OCI-LY7 (cell line): ENCODE measurements around the gene MRRF. TPM values are rescaled to one million over a fixed set of nuclear protein-coding genes. Genes with fewer than 3 reads are reported as not detected.

Source experiments
- BruUV-seq: library from RNA; stranded (reverse); fragments of 400-500 nt; replicated peaks from 2 replicates; lab custom pipeline; 2021; lab: Mats Ljungman, UMichigan
- CTCF ChIA-PET: fragments of 300-600 bp; sonication (Branson Sonifier 250); formaldehyde crosslinking; loops from one replicate; lab custom pipeline; 2022; ENCODE audit warnings: antibody characterized with exemption; ENCODE audit not compliant: unreplicated experiment; lab: Charles Lee
- POLR2A ChIA-PET: fragments of 300-600 bp; sonication (Branson Sonifier 250); formaldehyde crosslinking; loops from one replicate; lab custom pipeline; 2022; ENCODE audit warnings: antibody characterized with exemption; lab: Charles Lee
- DNase-seq: peaks from one replicate; pipeline ENCODE4 v3.0.0-alpha.2; 2015; ENCODE audit warnings: low spot score
- H2AFZ ChIP-seq: fragments of 200-600 bp; sonication (generic), shearing (Covaris generic); 2 replicates; pipeline ENCODE4 v1.6.1; 2014; ENCODE audit warnings: mild to moderate bottlenecking, antibody characterized with exemption, low read length, moderate library complexity
- H3K27ac ChIP-seq: fragments of 200-600 bp; sonication (generic); 2 replicates; pipeline ENCODE4 v1.5.1; 2014; ENCODE audit warnings: mixed run types, low read depth, mild to moderate bottlenecking, moderate library complexity, low read length, inconsistent platforms; ENCODE audit not compliant: poor library complexity, severe bottlenecking
- H3K36me3 ChIP-seq: fragments of 200-600 bp; sonication (generic); 2 replicates; pipeline ENCODE4 v1.6.1; 2014; ENCODE audit warnings: mild to moderate bottlenecking, antibody characterized with exemption, low read length, moderate library complexity, mixed read lengths; ENCODE audit not compliant: insufficient read depth
- H3K4me1 ChIP-seq: fragments of 200-600 bp; sonication (generic); 2 replicates; pipeline ENCODE4 v1.5.1; 2014; ENCODE audit warnings: mild to moderate bottlenecking, low read length; ENCODE audit not compliant: insufficient read depth, poor library complexity, severe bottlenecking
- H3K4me2 ChIP-seq: fragments of 200-600 bp; sonication (generic); 2 replicates; pipeline ENCODE4 v1.6.1; 2014; ENCODE audit warnings: mild to moderate bottlenecking, low read length
- H3K4me3 ChIP-seq: fragments of 200-600 bp; sonication (generic); 2 replicates; pipeline ENCODE4 v1.5.1; 2014; ENCODE audit warnings: mild to moderate bottlenecking, low read depth, low read length; ENCODE audit not compliant: poor library complexity, severe bottlenecking
- H3K79me2 ChIP-seq: fragments of 200-600 bp; sonication (generic); 2 replicates; pipeline ENCODE4 v1.6.1; 2016; ENCODE audit warnings: low read depth, mild to moderate bottlenecking, low read length, moderate library complexity, mixed read lengths; ENCODE audit not compliant: insufficient read depth
- H3K9me2 ChIP-seq: fragments of 200-600 bp; sonication (generic); 2 replicates; pipeline ENCODE4 v1.6.1; 2016; ENCODE audit warnings: mild to moderate bottlenecking, low read length, mixed read lengths; ENCODE audit not compliant: insufficient read depth
- H3K9me3 ChIP-seq: fragments of 200-600 bp; sonication (generic); 2 replicates; pipeline ENCODE4 v1.6.1; 2014; ENCODE audit warnings: mild to moderate bottlenecking, mixed run types, low read length, mixed read lengths
- H4K20me1 ChIP-seq: fragments of 200-600 bp; sonication (generic); 2 replicates; pipeline ENCODE4 v1.6.1; 2014; ENCODE audit warnings: mild to moderate bottlenecking, antibody characterized with exemption, low read length, moderate library complexity, mixed read lengths; ENCODE audit not compliant: insufficient read depth
- CTCF ChIP-seq: fragments of 200-600 bp; sonication (generic); conservative IDR thresholded peaks from 2 replicates; pipeline ENCODE4 v1.5.1; 2014; ENCODE audit warnings: mild to moderate bottlenecking, antibody characterized with exemption, low read length, moderate library complexity, mixed read lengths
- EZH2phosphoT487 ChIP-seq: fragments of 200-600 bp; sonication (generic); IDR thresholded peaks from 2 replicates; pipeline ENCODE4 v1.6.1; 2018; ENCODE audit warnings: low read depth, borderline replicate concordance, mild to moderate bottlenecking, mixed run types, antibody characterized with exemption, low read length, moderate library complexity, mixed read lengths
- intact Hi-C: fragments of 100-400 bp; cut with micrococcal nuclease; formaldehyde crosslinking; loops from one replicate; pipeline ENCODE4 v1.10.0; 2022; ENCODE audit not compliant: unreplicated experiment
- total RNA-seq, 2 experiments: library from RNA; depleted of rRNA in 1 of 2; stranded (reverse); fragments of >200 nt in 1 of 2; shearing (Covaris generic) in 1 of 2; gene quantifications; 2 replicates each; pipeline ENCODE4 v1.2.3, GENCODE V29; 2014 to 2022

MRRF gene
- total RNA-seq, 2 experiments from 2014 or later: 46.1 to 53.2 TPM

GRCh38 chr9:122228191-122228567 lies 36.5 kb upstream of the MRRF start:
- no peaks in the 10 kb centered on the region for H3K4me1 ChIP-seq
- TF ChIP-seq CTCF: no peak
- TF ChIP-seq EZH2phosphoT487: no peak
- intact Hi-C loops: no loop called here
- DNase-seq: no peak
- no peaks in the 10 kb centered on the region for H3K9me3 ChIP-seq
- H3K27ac ChIP-seq: no peak overlapping the region
- peak overlapping the region; percentile 20; the same call in 1 of the 2 replicates for H3K4me2 ChIP-seq
- H3K9me2 ChIP-seq: no peaks in the 10 kb centered on the region
- no peak overlapping the region for H3K4me3 ChIP-seq
- no peak overlapping the region for H2AFZ ChIP-seq
- H3K36me3 ChIP-seq: no peaks in the 10 kb centered on the region
- POLR2A ChIA-PET: no interaction called here
- BruUV-seq: no TSS peak
- no peaks in the 10 kb centered on the region for H3K79me2 ChIP-seq
- CTCF ChIA-PET: no interaction called here
- H4K20me1 ChIP-seq: no peaks in the 10 kb centered on the region

GRCh38 chr9:122228568-122229484 lies 35.9 kb upstream of the MRRF start, which contains the start of gene LHX6:
Gene LHX6, minus strand, starts transcription at chr9:122228957. Its CDS starts 217 bp downstream, at chr9:122228740.
- Histone ChIP-seq H3K4me2 (peak within 1 kb of the TSS; percentile 20; the same call in 1 of the 2 replicates), H2AFZ (no peak within 1 kb of the TSS), H3K4me3 (no peak within 1 kb of the TSS), H4K20me1 (no peaks in the 10 kb centered on the region), H3K4me1 (no peaks in the 10 kb centered on the region), H3K36me3 (no peaks in the 10 kb centered on the region), H3K27ac (no peak within 1 kb of the TSS), H3K9me3 (no peaks in the 10 kb centered on the region), H3K79me2 (no peaks in the 10 kb centered on the region), H3K9me2 (no peaks in the 10 kb centered on the region)
- intact Hi-C loops: no loop called here
- ChIA-PET POLR2A (no interaction called here), CTCF (no interaction called here)
- BruUV-seq: no TSS peak
- no peak for DNase-seq
- TF ChIP-seq CTCF (no peak), EZH2phosphoT487 (no peak; the same call in 1 of the 2 replicates)

- Histone ChIP-seq H3K27ac (no peak overlapping the region), H3K4me3 (no peak overlapping the region), H3K9me2 (no peaks in the 10 kb centered on the region), H3K4me2 (no peak overlapping the region), H3K36me3 (no peaks in the 10 kb centered on the region), H2AFZ (no peak overlapping the region), H3K79me2 (no peaks in the 10 kb centered on the region), H3K9me3 (no peaks in the 10 kb centered on the region), H3K4me1 (no peaks in the 10 kb centered on the region), H4K20me1 (no peaks in the 10 kb centered on the region)
- POLR2A ChIA-PET: no interaction called here
- no TSS peak for BruUV-seq
- intact Hi-C loops: no loop called here
- no peak for DNase-seq
- TF ChIP-seq CTCF (no peak), EZH2phosphoT487 (no peak)
- CTCF ChIA-PET: no interaction called here
Measured at GRCh38 chr9:122229485-122229837, 35.2 kb upstream of the MRRF start.
